OCI-LY7 (cell line): ENCODE results near the gene BCO2.

Source experiments
- EZH2phosphoT487 ChIP-seq: fragments of 200-600 bp; sonication (generic); IDR thresholded peaks from 2 replicates; pipeline ENCODE4 v1.6.1; 2018; ENCODE audit warnings: low read depth, borderline replicate concordance, mild to moderate bottlenecking, mixed run types, antibody characterized with exemption, low read length, moderate library complexity, mixed read lengths
- TF ChIP-seq, protein P1 (sequence below): fragments of 200-600 bp; sonication (generic); conservative IDR thresholded peaks from 2 replicates; pipeline ENCODE4 v1.5.1; 2014; ENCODE audit warnings: mild to moderate bottlenecking, antibody characterized with exemption, low read length, moderate library complexity, mixed read lengths

DNA sequence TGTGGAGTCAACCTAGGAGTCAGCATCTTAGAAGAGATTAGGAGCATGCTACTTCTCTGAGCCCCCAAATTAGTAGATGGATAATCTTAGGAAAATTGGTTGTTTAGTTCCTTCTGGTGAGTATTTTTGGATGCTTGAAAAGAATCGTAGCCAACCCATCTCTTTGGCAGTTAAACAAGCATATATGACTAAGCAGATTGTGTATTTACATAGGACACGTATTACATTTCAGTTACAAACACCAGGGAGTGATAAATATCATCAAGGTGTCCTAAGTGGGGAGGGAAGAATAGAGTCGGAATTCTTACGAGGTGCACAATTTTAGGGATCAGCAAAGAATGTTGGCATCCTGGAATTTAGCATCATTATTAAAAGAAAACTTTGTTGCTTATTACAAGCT lies 71.9 kb downstream of the BCO2 start:
- TF ChIP-seq, protein P1, sequence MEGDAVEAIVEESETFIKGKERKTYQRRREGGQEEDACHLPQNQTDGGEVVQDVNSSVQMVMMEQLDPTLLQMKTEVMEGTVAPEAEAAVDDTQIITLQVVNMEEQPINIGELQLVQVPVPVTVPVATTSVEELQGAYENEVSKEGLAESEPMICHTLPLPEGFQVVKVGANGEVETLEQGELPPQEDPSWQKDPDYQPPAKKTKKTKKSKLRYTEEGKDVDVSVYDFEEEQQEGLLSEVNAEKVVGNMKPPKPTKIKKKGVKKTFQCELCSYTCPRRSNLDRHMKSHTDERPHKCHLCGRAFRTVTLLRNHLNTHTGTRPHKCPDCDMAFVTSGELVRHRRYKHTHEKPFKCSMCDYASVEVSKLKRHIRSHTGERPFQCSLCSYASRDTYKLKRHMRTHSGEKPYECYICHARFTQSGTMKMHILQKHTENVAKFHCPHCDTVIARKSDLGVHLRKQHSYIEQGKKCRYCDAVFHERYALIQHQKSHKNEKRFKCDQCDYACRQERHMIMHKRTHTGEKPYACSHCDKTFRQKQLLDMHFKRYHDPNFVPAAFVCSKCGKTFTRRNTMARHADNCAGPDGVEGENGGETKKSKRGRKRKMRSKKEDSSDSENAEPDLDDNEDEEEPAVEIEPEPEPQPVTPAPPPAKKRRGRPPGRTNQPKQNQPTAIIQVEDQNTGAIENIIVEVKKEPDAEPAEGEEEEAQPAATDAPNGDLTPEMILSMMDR: no peak
- no peak for TF ChIP-seq EZH2phosphoT487
